A549 (cell line): Measurements from ENCODE around the gene CARMIL3. TPM values are rescaled to one million over a fixed set of nuclear protein-coding genes. Genes with fewer than 3 reads are reported as not detected.

Experiments
- ATAC-seq, 2 experiments: fragments of 200-7000 bp in 1 of 2; fragments of >200 bp in 1 of 2; cut with Nextera tagmentation in 1 of 2; cut with Tn5 transposase in 1 of 2; 3 replicates each; pipeline versions ENCODE4 v1.8.0 to v1.9.1; 2018 to 2020; ENCODE audit warnings: mild to moderate bottlenecking in 1 of 2, moderate library complexity in 1 of 2
- CTCF ChIA-PET: fragments of 300-600 bp; sonication (Branson Sonifier 250); formaldehyde crosslinking; extraction: SDS; loops from one replicate; lab custom pipeline; 2021; ENCODE audit warnings: antibody characterized with exemption, inconsistent platforms; lab: Yijun Ruan, JAX
- POLR2A ChIA-PET: fragments of 350-600 bp; formaldehyde crosslinking; extraction: SDS; loops from one replicate; lab custom pipeline; 2021; ENCODE audit warnings: antibody characterized with exemption, inconsistent platforms; lab: Yijun Ruan, JAX
- DNase-seq, 2 experiments: peaks; one replicate each; pipeline versions ENCODE4 v3.0.0 to v3.0.0-alpha.2; 2011 to 2016; ENCODE audit warnings: low read depth in 1 of 2, low spot score in 1 of 2
- FAIRE-seq: peaks from 2 replicates; lab custom pipeline; 2011; peaks lifted over from hg19 to GRCh38; lab: Jason Lieb, UNC
- H3K27ac ChIP-seq, 2 experiments: fragments of >200 bp; sonication (Bioruptor Twin); formaldehyde crosslinking; 3 replicates each; pipeline ENCODE4 v1.5.1; 2016 to 2017
- H3K4me1 ChIP-seq: fragments of >200 bp; sonication (Bioruptor Twin); formaldehyde crosslinking; 3 replicates; pipeline ENCODE4 v1.6.1; 2016
- H3K4me2 ChIP-seq: fragments of >200 bp; sonication (Bioruptor Twin); formaldehyde crosslinking; 3 replicates; pipeline ENCODE4 v1.6.1; 2016
- H3K4me3 ChIP-seq: fragments of >200 bp; sonication (Bioruptor Twin); formaldehyde crosslinking; 3 replicates; pipeline ENCODE4 v1.5.1; 2016
- H3K9me3 ChIP-seq: fragments of >200 bp; sonication (Bioruptor Twin); formaldehyde crosslinking; 3 replicates; pipeline ENCODE4 v1.6.1; 2016
- BHLHE40 ChIP-seq: IDR thresholded peaks from 2 replicates; pipeline ENCODE4 v1.6.1; 2012; ENCODE audit warnings: low read depth, low read length, inconsistent platforms
- CBX2 ChIP-seq: fragments of 200-600 bp; sonication (generic); IDR thresholded peaks from 2 replicates; pipeline ENCODE4 v1.6.1; 2016; ENCODE audit warnings: low read depth, mild to moderate bottlenecking, borderline replicate concordance
- CEBPB ChIP-seq, 2 experiments: fragments of >200 bp in 1 of 2; sonication (Bioruptor Twin) in 1 of 2; formaldehyde crosslinking in 1 of 2; IDR thresholded peaks; 2 replicates each; pipeline ENCODE4 v1.6.1; 2012 to 2016
- FOSL2 ChIP-seq, 2 experiments: fragments of 450-650 bp in 1 of 2; fragments of >200 bp in 1 of 2; sonication (Bioruptor Twin) in 1 of 2; formaldehyde crosslinking; IDR thresholded peaks; 2 replicates each; pipeline versions ENCODE4 v1.5.0 to v1.6.1; 2016 to 2020; ENCODE audit warnings: mild to moderate bottlenecking in 1 of 2, moderate library complexity in 1 of 2
- JUNB ChIP-seq: fragments of >200 bp; sonication (Bioruptor Twin); formaldehyde crosslinking; IDR thresholded peaks from 2 replicates; pipeline ENCODE4 v1.6.1; 2016
- KDM1A ChIP-seq: fragments of 200-600 bp; sonication (generic); IDR thresholded peaks from 2 replicates; pipeline ENCODE4 v1.6.1; 2016; ENCODE audit warnings: low read depth, mild to moderate bottlenecking
- MAZ ChIP-seq: fragments of 150-350 bp; IDR thresholded peaks from 2 replicates; pipeline ENCODE4 v1.6.1; 2014; ENCODE audit warnings: antibody characterized with exemption, low read depth, low read length, borderline replicate concordance
- MYC ChIP-seq: IDR thresholded peaks from 2 replicates; pipeline ENCODE4 v1.6.1; 2012; ENCODE audit warnings: mild to moderate bottlenecking, inconsistent platforms, low read length, improper control_type of control experiment, borderline replicate concordance
- NR3C1 ChIP-seq: fragments of >200 bp; sonication (Bioruptor Twin); formaldehyde crosslinking; IDR thresholded peaks from 3 replicates; pipeline ENCODE4 v1.6.1; 2017
- PHF8 ChIP-seq: fragments of 200-600 bp; sonication (generic); IDR thresholded peaks from 2 replicates; pipeline ENCODE4 v1.6.1; 2016; ENCODE audit warnings: low read depth, mild to moderate bottlenecking, antibody characterized with exemption, moderate library complexity, borderline replicate concordance
- RAD21 ChIP-seq, 2 experiments: fragments of >200 bp in 1 of 2; sonication (Bioruptor Twin) in 1 of 2; formaldehyde crosslinking in 1 of 2; IDR thresholded peaks in 1 of 2; conservative IDR thresholded peaks in 1 of 2; 2 replicates in 1 of 2; 3 replicates in 1 of 2; pipeline ENCODE4 v1.6.1; 2012 to 2018; ENCODE audit warnings: inconsistent platforms in 1 of 2
- SMC3 ChIP-seq: fragments of >200 bp; sonication (Bioruptor Twin); formaldehyde crosslinking; IDR thresholded peaks from 3 replicates; pipeline ENCODE4 v1.6.1; 2018; ENCODE audit warnings: inconsistent platforms
- ZNF302 ChIP-seq: fragments of 250-450 bp; sonication (Bioruptor Pico); IDR thresholded peaks from 2 replicates; pipeline ENCODE4 v1.9.0; 2021; ENCODE audit warnings: inconsistent platforms, mild to moderate bottlenecking, moderate library complexity
- WGBS: methylation state at CpG from one replicate; pipeline ENCODE4 v1.1.6; 2017; ENCODE audit errors: missing lambda C conversion rate; 5-methylcytosine and 5-hydroxymethylcytosine counted together
- polyA plus RNA-seq, 4 experiments: library from polyadenylated mRNA; depleted of rRNA in 3 of 4; stranded (reverse); fragments of >200 nt; fragmentation: RNase III in 1 of 4; extraction: RNeasy Plus Mini Kit Qiagen cat#74134 plus additional on column Dnase treatment in 1 of 4; gene quantifications; 2 replicates in 3 of 4; 3 replicates in 1 of 4; pipeline ENCODE4 v1.2.3, GENCODE V29; 2011 to 2017
- TF ChIP-seq, protein P1 (sequence below): fragments of >200 bp; sonication (Bioruptor Twin); formaldehyde crosslinking; IDR thresholded peaks from 3 replicates; pipeline ENCODE4 v1.5.1; 2016
- TF ChIP-seq, protein P2 (sequence below): IDR thresholded peaks from 2 replicates; pipeline ENCODE4 v1.6.1; 2012
- TF ChIP-seq, protein P3 (sequence below): fragments of 150-350 bp; IDR thresholded peaks from 2 replicates; pipeline ENCODE4 v1.6.1; 2014; ENCODE audit warnings: low read depth, mild to moderate bottlenecking, low read length

Gene CARMIL3
- polyA plus RNA-seq, 2 of the 4 experiments (the other 2 are of a cell fraction) = 0.45 to 0.98 TPM

GRCh38 chr14:24055971-24056799 is 4.4 kb downstream of the CARMIL3 start:
- Histone ChIP-seq H3K27ac (no peak overlapping the region), H3K9me3 (no peaks in the 10 kb centered on the region), H3K4me3 (no peak overlapping the region), H3K4me2 (no peak overlapping the region), H3K4me1 (peaks cover 9% of the 10 kb centered on the region; the same call in 2 of the 3 replicates)
- TF ChIP-seq JUNB (no peak), KDM1A (no peak), BHLHE40 (no peak), ZNF302 (CRISPR knock-in tag) (no peak), FOSL2 (IDR thresholded peaks at IDR 0.05) (no peak), FOSL2 (CRISPR knock-in tag; IDR thresholded peaks at IDR 0.05) (no peak), SMC3 (no peak), MYC (no peak), CEBPB (IDR thresholded peaks at IDR 0.05) (no peak), CBX2 (no peak), MAZ (no peak)
- TF ChIP-seq, protein P1, sequence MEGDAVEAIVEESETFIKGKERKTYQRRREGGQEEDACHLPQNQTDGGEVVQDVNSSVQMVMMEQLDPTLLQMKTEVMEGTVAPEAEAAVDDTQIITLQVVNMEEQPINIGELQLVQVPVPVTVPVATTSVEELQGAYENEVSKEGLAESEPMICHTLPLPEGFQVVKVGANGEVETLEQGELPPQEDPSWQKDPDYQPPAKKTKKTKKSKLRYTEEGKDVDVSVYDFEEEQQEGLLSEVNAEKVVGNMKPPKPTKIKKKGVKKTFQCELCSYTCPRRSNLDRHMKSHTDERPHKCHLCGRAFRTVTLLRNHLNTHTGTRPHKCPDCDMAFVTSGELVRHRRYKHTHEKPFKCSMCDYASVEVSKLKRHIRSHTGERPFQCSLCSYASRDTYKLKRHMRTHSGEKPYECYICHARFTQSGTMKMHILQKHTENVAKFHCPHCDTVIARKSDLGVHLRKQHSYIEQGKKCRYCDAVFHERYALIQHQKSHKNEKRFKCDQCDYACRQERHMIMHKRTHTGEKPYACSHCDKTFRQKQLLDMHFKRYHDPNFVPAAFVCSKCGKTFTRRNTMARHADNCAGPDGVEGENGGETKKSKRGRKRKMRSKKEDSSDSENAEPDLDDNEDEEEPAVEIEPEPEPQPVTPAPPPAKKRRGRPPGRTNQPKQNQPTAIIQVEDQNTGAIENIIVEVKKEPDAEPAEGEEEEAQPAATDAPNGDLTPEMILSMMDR = no peak
- TF ChIP-seq, protein P2, sequence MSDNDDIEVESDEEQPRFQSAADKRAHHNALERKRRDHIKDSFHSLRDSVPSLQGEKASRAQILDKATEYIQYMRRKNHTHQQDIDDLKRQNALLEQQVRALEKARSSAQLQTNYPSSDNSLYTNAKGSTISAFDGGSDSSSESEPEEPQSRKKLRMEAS = no peak
- TF ChIP-seq, protein P3, sequence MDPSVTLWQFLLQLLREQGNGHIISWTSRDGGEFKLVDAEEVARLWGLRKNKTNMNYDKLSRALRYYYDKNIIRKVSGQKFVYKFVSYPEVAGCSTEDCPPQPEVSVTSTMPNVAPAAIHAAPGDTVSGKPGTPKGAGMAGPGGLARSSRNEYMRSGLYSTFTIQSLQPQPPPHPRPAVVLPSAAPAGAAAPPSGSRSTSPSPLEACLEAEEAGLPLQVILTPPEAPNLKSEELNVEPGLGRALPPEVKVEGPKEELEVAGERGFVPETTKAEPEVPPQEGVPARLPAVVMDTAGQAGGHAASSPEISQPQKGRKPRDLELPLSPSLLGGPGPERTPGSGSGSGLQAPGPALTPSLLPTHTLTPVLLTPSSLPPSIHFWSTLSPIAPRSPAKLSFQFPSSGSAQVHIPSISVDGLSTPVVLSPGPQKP = no peak
- ChIA-PET CTCF (interaction anchor here (0.9 to 15.8 kb wide), 15 partner anchors 10 to 376 kb away, joined by 3 to 405 read pairs (median 5); partner anchors contain the start of genes CPNE6, IRF9 and PCK2), POLR2A (no interaction called here)
- ATAC-seq = no peak
- no peak for DNase-seq
- no peak for FAIRE-seq
- WGBS = 30% methylated on average over 10 of the region's 10 CpGs

DNA sequence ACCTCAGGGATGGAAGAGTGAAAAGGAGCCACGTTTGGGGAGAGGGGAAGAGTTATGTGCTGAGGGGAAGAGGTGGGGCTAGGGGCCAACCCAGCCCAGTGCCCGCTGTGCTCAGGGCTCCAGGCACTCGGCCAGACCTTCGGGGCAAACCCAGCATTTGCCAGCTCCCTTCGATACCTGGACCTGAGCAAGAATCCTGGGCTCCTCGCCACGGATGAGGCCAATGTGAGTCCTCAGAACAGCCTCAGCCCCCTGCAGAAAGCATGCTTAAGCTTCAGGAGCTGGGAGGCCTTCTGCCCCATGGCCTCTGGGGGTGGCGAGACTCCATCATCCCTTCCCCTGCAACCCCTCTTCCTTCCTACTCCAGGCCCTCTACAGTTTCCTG is 5.0 kb downstream of the CARMIL3 start:
- H3K27ac ChIP-seq = no peak overlapping the region
- ChIA-PET POLR2A (no interaction called here), CTCF (interaction anchor here (0.9 to 15.8 kb wide), 17 partner anchors 10 to 477 kb away, joined by 3 to 405 read pairs (median 5); partner anchors contain the start of genes CPNE6, DHRS4L2, IRF9 and PCK2)
- no peak overlapping the region for H3K4me3 ChIP-seq
- TF ChIP-seq RAD21 (conservative IDR thresholded peaks at IDR 0.05 in 1 of 2, IDR thresholded peaks at IDR 0.05 in 1 of 2) (no peak), NR3C1 (no peak), PHF8 (no peak), CEBPB (IDR thresholded peaks at IDR 0.05) (no peak)
- TF ChIP-seq, protein P1 = no peak
- no peak overlapping the region for H3K4me2 ChIP-seq
- peaks cover 5% of the 10 kb centered on the region; the same call in 1 of the 3 replicates for H3K4me1 ChIP-seq
- 20% methylated on average over 8 of the region's 8 CpGs for WGBS
- no peaks in the 10 kb centered on the region for H3K9me3 ChIP-seq
- ATAC-seq (no peak), FAIRE-seq (no peak), DNase-seq (no peak)
